Measurements from ENCODE around the gene HNRNPAB. TPM values are rescaled to one million over a fixed set of nuclear protein-coding genes. Genes with fewer than 3 reads are reported as not detected.

Gene HNRNPAB
- total RNA-seq, 1 donor from 2014 or later, result 162 TPM

DNA sequence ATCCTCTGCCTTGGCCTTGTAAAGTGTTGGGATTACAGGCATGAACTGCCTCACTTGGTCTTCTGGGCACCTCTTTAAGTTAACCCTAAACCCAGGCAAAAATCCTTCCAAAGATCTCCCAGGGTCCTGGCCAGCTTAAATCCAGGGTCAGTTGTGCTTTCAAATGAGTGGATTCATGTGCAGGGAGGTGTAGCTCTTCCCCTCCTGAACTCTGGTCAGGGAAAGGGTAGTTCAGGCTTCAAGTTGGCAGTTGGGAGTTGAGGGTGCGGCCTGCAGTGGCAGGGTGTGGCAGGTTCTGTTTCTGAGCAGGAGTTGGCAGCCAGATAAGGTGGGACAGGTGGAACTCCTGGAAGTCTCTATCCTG lies 3.6 kb downstream of the HNRNPAB start:
- Mint-ChIP-seq H3K36me3 (ENCODE audit: low read depth, unreplicated experiment) (peaks cover 49% of the 10 kb centered on the region), H3K4me3 (ENCODE audit: unreplicated experiment) (peak overlapping the region; percentile 17), H3K27ac (ENCODE audit: unreplicated experiment) (no peak overlapping the region), H3K9me3 (ENCODE audit: unreplicated experiment) (no peaks in the 10 kb centered on the region), H3K27me3 (ENCODE audit: unreplicated experiment) (peaks cover 10% of the 10 kb centered on the region), H3K4me1 (ENCODE audit: unreplicated experiment) (peaks cover 27% of the 10 kb centered on the region)
- TF ChIP-seq CTCF (IDR thresholded peaks at IDR 0.05; ENCODE audit: unreplicated experiment), result no peak
- DNase-seq (ENCODE audit: low spot score), result no peak

GRCh38 chr5:178208540-178209227 lies 4.4 kb downstream of the HNRNPAB start:
- peak overlapping the region; percentile 31 for H3K4me3 Mint-ChIP-seq (ENCODE audit: unreplicated experiment)
- H3K36me3 Mint-ChIP-seq (ENCODE audit: low read depth, unreplicated experiment), result peaks cover 53% of the 10 kb centered on the region
- peaks cover 27% of the 10 kb centered on the region for H3K4me1 Mint-ChIP-seq (ENCODE audit: unreplicated experiment)
- TF ChIP-seq CTCF (IDR thresholded peaks at IDR 0.05; ENCODE audit: unreplicated experiment), result no peak
- no peak for DNase-seq (ENCODE audit: low spot score)
- peaks cover 10% of the 10 kb centered on the region for H3K27me3 Mint-ChIP-seq (ENCODE audit: unreplicated experiment)
- H3K9me3 Mint-ChIP-seq (ENCODE audit: unreplicated experiment), result no peaks in the 10 kb centered on the region
- H3K27ac Mint-ChIP-seq (ENCODE audit: unreplicated experiment), result no peak overlapping the region

DNA sequence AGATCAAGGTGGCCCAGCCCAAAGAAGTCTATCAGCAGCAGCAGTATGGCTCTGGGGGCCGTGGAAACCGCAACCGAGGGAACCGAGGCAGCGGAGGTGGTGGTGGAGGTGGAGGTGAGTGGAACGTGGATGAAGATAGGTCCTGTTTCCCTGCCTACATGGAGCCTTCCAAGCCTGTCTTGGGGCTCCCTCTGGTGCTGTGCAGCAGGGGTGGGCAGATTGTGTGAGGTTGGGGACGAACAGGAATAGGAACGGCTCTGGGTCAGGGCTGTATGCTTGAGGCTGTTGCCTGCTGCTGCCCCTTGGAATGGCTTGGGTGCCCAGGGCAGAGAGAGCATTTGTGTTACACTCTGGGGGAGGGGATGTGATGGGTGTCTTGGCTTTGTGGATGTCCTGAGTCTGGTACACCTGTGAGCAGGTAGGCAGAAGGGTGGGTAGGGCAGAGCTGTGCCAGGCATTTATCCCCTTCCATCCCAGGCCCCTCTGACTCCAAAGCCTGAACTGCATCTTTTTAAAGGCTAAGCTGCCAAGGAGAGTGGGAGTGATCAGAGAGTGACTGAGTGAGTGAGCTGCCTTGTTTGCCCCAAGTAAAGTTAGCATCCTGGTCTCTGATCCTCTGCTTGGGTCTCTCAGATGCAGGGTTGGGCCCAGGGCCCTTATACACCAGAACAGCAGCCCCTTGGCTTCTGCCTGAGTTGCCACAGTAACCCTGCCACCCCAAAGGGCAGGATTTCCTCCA lies 5.2 kb downstream of the HNRNPAB start:
- Mint-ChIP-seq H3K4me3 (ENCODE audit: unreplicated experiment) (peak overlapping the region; percentile 31), H3K4me1 (ENCODE audit: unreplicated experiment) (peaks cover 25% of the 10 kb centered on the region), H3K27me3 (ENCODE audit: unreplicated experiment) (peaks cover 7% of the 10 kb centered on the region), H3K9me3 (ENCODE audit: unreplicated experiment) (no peaks in the 10 kb centered on the region), H3K36me3 (ENCODE audit: low read depth, unreplicated experiment) (peaks cover 50% of the 10 kb centered on the region), H3K27ac (ENCODE audit: unreplicated experiment) (no peak overlapping the region)
- TF ChIP-seq CTCF (IDR thresholded peaks at IDR 0.05; ENCODE audit: unreplicated experiment), result no peak
- no peak for DNase-seq (ENCODE audit: low spot score)

- Mint-ChIP-seq H3K4me3 (ENCODE audit: unreplicated experiment) (peak overlapping the region; percentile 42), H3K27me3 (ENCODE audit: unreplicated experiment) (peaks cover 7% of the 10 kb centered on the region), H3K9me3 (ENCODE audit: unreplicated experiment) (no peaks in the 10 kb centered on the region), H3K36me3 (ENCODE audit: low read depth, unreplicated experiment) (peaks cover 51% of the 10 kb centered on the region), H3K4me1 (ENCODE audit: unreplicated experiment) (peaks cover 25% of the 10 kb centered on the region), H3K27ac (ENCODE audit: unreplicated experiment) (peak overlapping the region; percentile 52)
- no peak for TF ChIP-seq CTCF (IDR thresholded peaks at IDR 0.05; ENCODE audit: unreplicated experiment)
- no peak for DNase-seq (ENCODE audit: low spot score)
These were observed 5.8 kb downstream of the HNRNPAB start for GRCh38 chr5:178210073-178210535.

GRCh38 chr5:178210686-178211085 lies 6.4 kb downstream of the HNRNPAB start:
- H3K4me1 Mint-ChIP-seq (ENCODE audit: unreplicated experiment), result peaks cover 23% of the 10 kb centered on the region
- DNase-seq (ENCODE audit: low spot score), result no peak
- no peak for TF ChIP-seq CTCF (IDR thresholded peaks at IDR 0.05; ENCODE audit: unreplicated experiment)
- no peaks in the 10 kb centered on the region for H3K9me3 Mint-ChIP-seq (ENCODE audit: unreplicated experiment)
- no peak overlapping the region for H3K4me3 Mint-ChIP-seq (ENCODE audit: unreplicated experiment)
- peaks cover 52% of the 10 kb centered on the region for H3K36me3 Mint-ChIP-seq (ENCODE audit: low read depth, unreplicated experiment)
- H3K27me3 Mint-ChIP-seq (ENCODE audit: unreplicated experiment), result peaks cover 7% of the 10 kb centered on the region
- H3K27ac Mint-ChIP-seq (ENCODE audit: unreplicated experiment), result no peak overlapping the region
